Mammary epithelial cell (primary cell): Measurements from ENCODE around the gene GNAS.

Experiments used
- CTCF ChIP-seq, 2 donors: IDR thresholded peaks in 1 of 2; conservative IDR thresholded peaks in 1 of 2; 2 replicates each; pipeline ENCODE4 v1.5.1; 2011 to 2012; ENCODE audit warnings: inconsistent platforms in 2 of 2, low read length in 2 of 2, mild to moderate bottlenecking in 2 of 2, control low read depth in 1 of 2, low read depth in 1 of 2; ENCODE audit not compliant: insufficient read depth in 1 of 2; ENCODE audit errors: extremely low read depth in 1 of 2
- EZH2 ChIP-seq: IDR thresholded peaks from 2 replicates; pipeline ENCODE4 v1.6.1; 2012; ENCODE audit warnings: low read length, inconsistent platforms, borderline replicate concordance

GRCh38 chr20:58894652-58895447 is 42.3 kb downstream of the GNAS start:
- TF ChIP-seq EZH2, result no peak
- TF ChIP-seq CTCF (conservative IDR thresholded peaks at IDR 0.05 in 1 of 2, IDR thresholded peaks at IDR 0.05 in 1 of 2; ENCODE audit: extremely low read depth in 1 of 2, insufficient read depth in 1 of 2, low read depth in 1 of 2, low read length in 2 of 2), result no peak
